Inflammatory macrophage treated with lipopolysaccharide for 1 hour (primary cell): ENCODE data around the gene SP4.

Source experiments
- DNase-seq, 2 donors: peaks; one replicate each; pipeline ENCODE4 v3.0.0-alpha.2; 2020 to 2022

Gene SP4

DNA sequence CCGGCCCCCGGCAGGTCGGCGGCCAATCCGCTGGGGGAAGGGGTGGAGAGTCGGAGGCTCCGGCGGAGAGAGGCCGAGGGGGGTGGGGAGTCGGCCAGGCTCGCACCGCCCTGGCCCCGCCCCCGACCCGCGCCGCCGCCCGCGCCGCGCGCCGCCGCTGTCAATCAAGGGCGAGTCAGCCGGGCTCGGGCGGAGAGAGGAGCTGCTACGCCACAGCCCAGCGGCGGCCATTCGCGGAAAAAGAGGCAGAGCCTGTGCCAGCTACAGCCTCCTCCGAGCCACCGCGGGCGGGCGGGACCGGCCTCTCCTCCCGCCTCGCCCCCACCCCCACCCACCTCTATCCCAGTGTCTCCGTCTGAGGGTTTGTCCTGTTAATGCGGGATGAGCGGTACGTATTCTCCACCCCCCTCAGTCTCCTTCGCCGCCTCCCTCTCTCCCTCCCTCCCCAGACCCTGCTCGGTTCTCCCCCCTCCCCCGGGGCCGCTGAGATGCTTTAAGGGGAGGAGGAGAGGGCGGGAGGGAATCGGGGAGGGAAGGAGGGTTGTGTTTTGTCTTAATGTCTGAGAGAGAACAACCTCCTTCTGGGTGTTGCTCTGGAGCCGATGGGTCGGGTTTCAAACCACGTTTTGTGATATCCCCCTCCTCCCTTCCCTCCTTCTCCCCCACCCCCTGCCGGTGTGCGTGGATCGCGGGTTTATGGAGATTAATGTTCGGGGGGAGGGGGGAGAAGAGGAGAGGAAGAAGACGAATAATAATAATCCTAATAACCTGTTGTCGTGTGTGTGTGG, at the start of gene SP4:
Gene SP4 (plus strand): TSS at position 213 of the 788 bp plus-strand sequence. CDS start 169 bp downstream, at position 382.
- peak; percentile 90 to 91 for DNase-seq

DNA sequence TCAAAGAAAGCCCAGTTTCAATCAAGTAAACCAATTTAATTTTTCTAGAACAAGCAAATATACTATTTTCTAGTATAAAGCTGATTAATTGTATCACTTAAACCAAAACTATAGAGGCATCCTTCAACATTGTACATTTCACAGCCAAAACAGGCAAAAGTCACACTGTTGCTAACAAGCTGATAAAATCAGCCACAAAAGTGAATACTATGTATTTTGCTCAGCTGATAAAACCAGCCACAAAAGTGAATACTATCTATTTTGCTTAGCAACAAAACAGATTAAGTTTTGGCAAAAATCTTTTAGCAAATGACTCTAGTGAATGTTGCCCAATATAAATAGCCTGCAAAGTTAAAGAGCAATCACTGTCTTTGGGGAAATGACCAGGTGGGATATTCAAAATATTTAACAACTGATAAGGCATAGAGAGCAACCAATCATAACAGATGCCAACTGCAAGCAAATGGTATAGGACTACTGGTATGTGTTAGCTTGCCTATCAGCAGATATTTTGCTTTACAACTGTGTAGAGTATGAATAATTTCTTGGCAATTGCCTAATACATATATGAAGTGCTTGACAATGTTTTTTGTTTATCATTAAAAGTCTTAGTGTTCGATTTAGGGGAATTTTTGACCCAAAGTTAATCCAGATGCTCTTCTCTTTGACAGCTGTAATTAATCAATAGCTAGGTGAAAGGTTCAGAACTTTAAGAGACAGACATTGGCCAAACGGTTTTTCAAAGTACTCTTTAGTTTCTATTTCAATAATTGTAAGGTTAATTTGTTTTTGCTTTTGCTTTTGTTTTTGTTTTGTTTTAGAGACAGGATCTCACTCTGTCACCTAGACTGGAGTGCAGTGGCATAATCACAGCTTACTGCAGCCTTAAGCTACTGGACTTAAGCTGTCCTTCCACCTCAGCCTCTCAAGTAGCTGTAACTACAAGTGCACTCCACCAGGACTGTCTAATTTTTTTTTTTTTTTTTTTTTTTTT, 44.4 kb upstream of the SP4 start:
- DNase-seq: no peak

DNA sequence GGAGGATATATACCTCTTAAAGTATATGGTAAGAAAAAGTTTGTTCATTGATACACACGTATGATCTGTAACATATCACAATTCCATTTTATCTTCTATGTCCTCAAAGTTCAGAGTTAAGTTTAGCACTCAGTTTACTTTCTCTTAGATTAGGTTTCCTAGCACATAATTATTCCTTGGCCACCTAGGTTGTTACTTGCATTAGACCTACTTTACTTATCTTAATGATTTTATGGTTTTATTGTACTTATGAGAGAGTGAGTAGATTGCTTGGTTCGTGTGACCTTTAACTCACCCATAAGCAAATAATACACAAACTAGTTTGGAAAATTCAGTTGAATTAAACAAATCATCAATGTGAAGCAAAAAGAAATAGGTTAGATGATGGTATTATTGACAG, 33.9 kb upstream of the SP4 start:
- no peak for DNase-seq

DNA sequence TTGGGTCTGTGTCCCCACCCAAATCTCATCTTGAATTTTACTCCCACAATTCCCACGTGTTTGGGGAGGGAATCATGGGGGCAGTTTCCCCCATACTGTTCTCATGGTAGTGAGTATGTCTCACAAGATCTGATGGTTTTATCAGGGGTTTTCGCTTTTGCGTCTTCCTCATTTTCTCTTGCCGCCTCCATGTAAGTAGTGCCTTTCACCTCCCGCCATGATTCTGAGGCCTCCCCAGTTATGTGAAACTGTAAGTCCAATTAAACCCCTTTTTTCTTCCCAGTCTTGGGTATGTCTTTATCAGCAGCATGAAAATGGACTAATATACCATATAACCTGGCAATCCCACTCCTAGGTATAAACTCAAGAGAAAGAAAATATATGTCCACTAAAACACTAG, 25.9 kb upstream of the SP4 start:
- no peak for DNase-seq

DNA sequence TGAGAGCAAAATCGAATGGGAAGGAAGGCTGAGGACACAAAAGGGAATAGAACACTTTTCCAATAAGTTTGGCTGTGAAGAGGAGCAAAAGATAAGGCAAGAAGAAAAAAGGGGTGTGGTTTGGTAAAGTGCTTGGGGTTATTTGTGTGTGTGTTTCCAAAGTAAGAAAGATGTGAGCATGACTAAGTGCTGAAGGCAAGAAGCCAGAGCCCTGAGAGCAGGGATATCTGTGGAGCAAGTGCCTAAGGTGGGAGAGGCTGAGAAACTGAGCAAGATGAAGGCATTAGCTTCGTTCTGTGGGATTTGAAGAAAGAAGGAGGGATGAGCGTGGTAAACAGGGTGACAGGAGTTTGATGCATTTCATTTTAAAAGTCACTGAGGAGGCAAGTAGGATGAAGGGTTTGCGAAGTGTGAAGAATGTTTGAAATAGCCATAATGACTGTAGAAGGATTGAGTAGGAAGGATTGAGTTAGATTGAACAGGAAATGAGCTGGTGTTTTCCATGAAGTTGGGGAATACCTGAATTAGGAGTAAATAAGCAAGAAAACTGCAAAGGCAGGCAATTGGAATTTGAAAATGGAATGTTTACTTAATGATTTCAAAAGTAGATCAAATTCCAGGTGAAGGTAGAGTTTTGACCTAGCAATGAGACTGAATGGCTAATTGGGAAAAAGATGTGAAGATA, 19.9 kb upstream of the SP4 start:
- DNase-seq: no peak

DNA sequence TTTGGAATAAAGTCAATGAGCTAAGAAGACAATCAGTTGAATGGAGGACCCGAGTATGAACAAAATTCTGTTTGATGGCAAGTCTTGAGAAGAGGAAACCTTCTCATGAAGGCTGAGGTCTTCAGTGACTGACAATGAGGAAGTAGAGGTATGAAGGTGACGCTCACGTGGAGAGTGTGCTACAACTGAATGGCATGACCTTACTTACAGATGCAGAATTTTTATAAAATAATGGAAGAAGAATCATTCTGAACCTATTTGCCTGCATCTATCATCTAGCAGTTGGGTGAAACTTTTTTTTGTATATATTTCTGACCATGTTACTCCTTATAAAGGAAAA, 19.4 kb upstream of the SP4 start:
- DNase-seq: no peak

DNA sequence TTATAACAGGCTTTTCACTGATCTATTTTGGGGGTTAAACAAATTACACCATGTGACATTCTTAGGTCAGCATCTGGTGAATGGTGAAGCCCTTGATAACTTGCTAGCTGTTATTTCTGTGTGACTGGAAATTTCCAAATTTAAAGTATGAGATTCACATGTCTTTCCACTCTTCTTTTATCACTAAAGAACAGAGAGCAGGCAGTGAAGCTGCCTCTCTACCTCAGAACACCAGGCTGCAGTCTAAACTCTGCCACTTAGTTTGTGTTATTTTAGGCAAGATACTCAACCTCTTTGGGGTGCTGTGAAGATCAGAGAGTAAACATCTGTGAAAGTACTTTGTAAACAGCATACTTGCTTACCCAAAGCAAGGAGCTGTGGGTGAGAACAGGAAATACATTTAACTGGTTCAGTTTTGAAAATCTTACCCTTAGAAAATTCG, 15.5 kb upstream of the SP4 start:
- no peak for DNase-seq

DNA sequence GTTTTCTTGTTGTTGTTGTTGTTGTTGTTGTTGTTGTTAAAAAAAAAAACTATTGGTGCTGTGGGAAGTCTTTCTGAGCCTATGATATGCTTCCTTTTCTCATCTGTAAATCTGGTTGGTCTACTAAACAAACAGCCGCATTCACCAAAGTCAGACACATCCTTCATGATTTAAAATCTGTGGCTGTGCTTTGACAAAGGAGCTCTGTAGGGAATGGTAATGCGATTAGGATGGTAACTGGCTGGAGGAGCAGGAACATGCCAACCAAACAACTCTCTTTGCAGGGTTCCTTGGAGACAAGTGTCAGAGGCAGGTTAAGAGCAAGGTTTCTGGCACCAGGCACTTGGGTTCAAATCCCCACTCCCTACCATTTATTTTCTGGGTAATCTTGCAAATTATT, 14.9 kb upstream of the SP4 start:
- DNase-seq: no peak

DNA sequence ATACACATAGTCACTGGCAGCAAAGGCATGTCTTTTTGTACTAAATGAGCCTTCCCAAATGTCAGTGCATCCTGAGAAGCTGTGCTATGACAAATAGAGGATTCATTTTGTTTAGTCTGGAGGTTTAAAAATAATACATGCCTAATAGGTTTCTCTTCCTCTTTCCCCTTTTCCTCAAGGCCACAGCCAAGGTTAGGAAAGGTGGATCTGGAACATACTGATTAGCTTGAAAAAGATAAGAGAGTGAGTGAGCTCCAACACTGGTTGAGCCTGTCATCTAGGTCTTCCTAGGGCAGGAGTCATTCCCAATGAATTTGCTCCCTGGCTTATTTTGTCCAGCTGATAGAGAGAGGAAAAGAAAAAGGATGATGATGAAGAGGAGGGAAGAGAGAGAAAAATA, 14.4 kb upstream of the SP4 start:
- DNase-seq: no peak

DNA sequence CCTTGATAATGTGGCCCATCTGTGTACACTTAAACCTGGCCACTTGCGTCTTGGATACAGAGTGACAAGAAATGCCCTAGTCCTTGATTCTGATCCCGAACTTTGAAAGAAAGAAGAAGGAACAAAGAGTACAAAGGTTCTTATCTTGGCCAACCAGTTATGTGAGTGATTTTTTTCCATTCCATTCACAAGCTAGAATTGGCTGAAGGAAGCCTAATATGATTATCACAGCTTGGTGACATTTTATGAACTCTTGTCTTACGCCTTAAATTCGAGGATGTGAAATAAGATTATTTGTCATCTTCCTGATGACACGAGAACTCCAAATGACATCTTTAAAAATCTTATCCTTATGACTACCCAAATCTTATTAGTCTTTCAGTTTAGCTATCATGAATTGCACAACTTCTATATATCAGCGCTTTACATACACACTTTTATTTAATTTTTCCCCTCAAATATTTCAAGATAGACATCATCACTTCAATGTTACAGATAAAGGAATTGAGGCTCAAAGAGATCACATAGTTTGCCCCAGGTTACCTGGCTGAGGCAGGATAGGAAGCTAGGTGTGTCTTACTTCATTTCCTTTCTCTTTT, 13.0 kb upstream of the SP4 start:
- no peak for DNase-seq

DNA sequence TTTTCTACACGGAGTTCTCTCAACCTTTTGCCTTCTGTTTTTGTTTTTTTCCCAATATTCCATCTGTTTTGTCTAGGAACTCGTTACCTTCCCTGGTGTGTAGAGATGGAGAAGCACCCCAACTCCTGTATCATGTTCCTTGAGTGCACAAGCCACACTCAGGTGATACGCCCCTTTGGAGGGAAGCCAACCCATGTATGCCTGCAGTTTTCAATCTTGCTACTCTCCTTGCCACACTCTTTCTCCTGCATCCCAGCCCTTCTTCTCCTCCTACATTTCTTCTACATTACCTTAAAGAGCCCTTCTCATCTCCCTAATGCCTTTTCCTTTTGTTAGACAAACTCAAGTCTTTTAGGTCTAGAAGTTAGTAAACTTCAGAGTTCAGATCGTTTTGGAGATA, 10.2 kb upstream of the SP4 start:
- no peak for DNase-seq

DNA sequence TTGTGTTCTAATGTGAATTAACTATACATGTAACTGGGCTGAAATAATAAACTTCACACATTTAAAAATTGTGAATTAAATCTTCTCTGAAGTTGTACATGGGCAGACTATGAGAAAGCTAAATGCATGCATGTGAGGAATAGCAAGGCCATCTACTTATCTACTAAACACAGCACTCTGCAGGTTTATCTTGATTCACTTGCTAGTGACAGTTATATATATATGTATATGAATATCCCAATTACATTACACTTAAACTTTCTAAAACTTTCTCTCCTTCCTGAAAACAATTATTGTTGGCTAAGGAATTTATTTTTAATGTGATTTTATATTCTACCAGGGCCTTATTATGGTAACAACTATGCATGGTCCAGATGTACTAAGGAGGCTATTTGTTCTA, 5.1 kb upstream of the SP4 start:
- no peak for DNase-seq

DNA sequence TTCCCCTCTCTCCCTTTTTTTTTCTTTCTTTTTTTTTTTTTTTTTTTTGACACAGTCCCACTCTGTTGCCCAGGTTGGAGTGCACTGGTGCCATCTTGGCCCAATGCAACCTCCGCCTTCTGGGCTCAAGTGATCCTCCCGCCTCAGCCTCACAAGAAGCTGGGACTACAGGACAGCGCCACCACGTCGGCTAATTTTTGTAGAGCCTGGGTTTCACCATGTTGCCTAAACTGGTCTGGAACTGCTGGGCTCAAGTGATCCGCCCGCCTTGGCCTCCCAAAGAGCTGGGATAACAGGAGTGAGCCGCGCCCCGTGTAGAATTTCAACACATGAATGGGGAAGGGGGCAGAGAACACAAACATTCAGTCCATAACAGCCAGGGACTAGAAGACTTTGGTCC, 2.6 kb upstream of the SP4 start:
- no peak for DNase-seq

DNA sequence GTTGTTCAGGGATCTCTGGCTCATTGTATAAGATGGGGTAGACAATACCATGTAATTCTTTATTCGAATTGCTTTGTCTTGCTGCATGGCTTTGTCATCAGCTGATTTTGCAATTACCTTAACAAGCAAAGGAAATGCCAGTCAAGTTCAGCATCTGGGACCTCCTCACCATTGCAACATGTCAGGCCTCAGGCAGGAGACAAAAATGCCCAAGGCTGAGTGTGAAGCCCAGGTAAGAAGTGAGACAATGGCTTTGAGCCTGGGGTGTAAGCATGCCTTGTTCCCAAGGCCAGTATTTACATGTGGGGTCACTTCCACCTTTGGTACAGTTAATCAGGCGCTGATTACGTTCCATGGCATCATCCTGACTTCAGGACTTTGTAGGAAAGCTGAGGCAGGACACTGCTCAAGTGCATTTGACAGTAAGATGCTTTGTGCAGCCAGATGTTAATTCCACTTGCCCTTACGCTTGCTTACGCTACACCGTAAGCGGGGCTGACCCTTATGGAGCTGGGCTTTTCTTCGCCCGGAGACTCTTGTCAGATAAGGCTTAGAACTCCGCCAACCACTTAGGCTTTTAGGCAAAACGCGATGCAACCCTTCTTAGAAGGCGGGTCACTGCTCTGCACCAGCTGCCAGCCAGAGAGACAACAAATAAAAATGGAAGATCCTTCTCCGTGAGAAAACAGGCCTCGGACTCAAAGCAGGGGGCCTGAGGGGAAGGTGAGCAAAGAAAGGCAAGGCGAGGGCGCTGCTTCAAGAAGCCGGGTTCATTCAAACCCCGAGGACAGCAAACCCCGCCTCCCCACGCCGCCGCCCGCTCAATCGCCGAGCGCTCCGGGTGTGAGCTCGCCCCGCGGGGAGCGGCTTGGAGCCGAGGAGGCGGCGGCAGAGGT, 1.3 kb upstream of the SP4 start:
- peak; percentile 20 to 38 for DNase-seq

DNA sequence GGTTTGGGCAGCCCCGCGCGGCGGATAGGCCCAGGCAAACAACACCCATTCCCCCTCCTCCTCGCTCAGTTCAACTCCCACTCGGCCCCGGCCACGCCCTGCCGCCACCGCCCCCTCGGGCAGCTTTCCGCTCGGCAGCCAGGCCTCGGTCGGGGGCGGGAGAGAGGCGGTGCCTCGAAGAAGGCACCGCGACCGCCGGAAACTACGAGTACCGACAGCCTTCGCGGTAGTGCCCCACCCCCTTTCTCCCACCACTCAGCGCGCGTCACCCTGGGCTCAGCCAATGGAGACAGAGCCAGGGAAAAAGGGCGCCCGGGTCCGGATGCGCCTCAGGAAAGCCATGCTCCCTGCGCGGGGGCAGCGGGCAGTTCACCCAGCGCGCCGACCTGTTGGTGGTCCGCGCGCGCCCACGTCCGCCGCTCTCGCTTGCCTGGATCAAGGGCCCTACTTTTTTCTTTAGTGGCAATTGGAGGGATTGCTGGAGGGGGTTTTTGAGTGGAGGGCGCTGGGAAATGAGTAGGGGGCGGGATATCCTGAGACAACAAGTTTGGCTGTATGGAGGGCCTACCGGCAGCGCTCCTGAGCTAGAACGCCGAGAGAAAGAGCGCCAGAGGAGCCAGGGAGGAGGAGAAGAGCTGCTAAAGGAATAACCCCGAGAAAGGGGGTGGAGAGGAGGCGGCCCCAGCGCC, 557 bp upstream of the SP4 start:
- peak; percentile 97 for DNase-seq

DNA sequence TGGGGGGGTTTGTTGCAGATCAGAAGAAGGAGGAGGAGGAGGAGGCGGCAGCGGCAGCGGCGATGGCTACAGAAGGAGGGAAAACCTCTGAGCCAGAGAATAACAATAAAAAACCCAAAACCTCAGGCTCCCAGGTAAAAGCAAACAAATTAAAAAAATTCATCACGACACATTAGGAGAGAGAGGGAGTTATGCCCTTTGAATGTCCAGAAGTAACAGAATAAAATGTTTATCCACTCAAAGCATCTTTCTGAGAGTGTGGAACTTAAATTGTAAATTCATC, 717 bp downstream of the SP4 start:
- no peak for DNase-seq

DNA sequence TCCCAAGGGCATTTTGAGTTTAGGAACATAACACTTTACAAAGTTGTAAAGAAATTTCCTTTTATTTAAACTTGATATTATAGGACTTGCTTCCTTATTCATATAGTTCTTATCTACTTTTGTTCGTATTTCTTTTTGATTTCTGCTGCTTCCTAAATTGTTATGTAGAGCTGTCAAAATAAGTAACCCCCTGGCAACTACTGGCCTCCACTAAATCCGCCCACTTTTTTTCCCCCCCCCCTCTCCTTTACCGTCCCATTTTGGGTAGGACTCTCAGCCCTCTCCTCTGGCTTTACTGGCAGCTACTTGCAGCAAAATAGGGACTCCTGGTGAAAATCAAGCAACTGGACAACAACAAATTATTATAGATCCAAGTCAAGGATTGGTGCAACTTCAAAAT, 1.1 kb downstream of the SP4 start:
- DNase-seq: no peak

DNA sequence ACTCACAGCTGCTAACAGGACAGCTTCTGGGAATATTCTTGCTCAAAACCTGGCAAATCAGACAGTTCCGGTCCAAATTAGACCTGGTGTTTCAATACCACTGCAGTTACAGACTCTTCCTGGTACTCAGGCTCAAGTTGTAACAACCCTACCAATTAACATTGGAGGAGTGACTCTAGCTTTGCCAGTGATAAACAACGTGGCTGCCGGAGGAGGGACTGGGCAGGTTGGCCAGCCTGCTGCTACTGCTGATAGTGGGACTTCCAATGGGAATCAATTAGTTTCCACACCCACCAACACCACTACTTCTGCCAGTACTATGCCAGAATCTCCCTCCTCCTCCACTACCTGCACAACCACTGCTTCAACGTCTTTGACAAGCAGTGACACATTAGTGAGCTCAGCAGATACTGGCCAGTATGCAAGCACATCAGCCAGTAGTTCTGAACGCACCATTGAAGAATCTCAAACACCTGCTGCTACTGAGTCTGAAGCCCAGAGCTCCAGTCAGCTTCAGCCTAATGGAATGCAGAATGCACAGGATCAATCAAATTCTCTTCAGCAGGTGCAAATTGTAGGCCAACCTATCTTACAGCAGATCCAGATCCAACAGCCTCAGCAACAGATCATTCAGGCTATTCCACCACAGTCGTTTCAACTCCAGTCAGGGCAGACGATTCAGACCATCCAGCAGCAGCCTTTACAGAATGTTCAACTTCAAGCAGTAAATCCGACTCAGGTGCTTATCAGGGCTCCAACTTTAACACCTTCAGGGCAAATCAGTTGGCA, 2.1 kb downstream of the SP4 start:
- DNase-seq: no peak

DNA sequence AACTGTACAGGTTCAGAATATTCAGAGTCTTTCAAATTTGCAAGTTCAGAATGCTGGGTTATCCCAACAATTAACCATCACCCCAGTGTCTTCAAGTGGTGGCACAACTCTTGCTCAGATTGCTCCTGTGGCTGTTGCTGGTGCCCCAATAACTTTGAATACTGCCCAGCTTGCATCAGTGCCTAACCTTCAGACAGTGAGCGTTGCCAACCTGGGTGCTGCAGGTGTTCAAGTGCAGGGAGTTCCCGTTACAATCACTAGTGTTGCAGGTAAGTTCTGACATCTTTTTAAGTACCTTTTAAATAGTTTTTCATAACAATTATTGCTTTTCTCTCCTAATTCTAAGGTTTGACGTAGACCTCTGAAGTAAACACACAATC, 2.7 kb downstream of the SP4 start:
- DNase-seq: no peak

DNA sequence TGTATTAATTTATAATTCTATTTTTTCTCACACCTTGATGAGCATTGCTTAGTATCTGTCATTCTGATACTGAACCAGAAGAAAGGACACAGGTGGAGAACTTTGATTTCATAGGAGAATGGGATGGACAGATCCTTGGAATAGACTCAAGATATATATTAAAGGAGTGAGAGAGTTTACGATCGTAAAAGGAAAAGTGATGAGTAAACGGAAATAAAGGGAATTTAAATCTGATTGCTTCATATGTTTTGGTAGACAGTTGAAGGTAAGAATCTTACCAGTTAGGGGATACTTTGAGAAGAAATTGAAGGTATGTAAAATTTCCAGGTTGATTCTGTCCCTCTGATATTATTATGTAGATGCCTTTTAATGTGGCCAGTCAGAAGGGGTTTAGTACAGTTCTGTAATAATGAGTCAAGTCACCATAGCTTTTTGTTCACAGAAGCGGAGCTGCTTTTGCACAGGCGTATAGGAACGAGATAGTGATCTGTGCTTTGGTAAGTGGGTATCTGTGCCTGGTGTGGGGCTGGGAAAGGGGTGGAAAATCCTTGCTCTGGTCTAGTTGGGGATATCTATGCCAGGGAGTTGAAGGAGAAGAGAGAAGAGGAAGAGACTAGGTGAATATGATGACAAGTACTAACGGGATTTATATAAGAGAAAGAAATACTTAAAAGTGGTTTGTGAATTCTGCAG, 15.4 kb downstream of the SP4 start:
- no peak for DNase-seq
